Panc1 (cell line): Measurements from ENCODE around the gene GTPBP1.

Source experiments
- POLR2AphosphoS5 ChIP-seq: IDR thresholded peaks from 2 replicates; pipeline ENCODE4 v1.6.1; 2012; ENCODE audit warnings: mild to moderate bottlenecking, low read depth, low read length, moderate library complexity
- TF ChIP-seq, protein P1 (sequence below): fragments of 450-650 bp; IDR thresholded peaks from 2 replicates; pipeline ENCODE4 v1.5.1; 2017; ENCODE audit warnings: mild to moderate bottlenecking

DNA sequence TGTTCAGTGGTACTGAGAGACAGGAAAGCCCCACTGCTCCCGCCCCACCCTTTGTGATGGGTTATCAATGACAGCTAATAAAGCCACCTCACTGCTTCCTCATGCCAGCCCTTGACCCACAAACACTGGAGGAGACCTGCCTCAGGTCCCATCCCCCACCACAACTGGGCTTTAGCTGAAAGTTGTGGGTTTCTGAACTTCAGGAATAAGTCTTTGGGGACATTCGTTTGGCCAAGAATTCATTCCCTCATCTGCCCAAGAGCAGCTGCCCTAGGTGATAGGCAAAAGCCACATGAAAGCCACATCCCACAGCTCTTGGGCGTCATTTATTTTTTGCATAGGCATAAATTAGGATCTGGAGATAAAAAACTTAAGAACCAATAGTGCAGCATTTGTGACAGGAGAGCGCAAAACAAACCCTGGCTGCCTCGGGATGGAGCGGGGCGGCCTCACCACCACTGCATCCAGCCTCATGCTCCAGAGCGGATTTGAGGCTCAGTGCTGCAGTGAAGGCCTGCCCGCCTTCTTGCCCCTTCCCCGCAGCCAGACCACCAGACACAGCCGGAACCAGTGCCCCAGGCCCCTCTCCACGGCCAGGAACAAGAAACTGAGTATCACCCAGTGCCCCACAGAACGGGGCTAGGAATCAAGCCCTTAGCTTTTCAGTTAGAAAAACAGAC is 28.8 kb downstream of the GTPBP1 start:
- no peak for TF ChIP-seq POLR2AphosphoS5
- TF ChIP-seq, protein P1, sequence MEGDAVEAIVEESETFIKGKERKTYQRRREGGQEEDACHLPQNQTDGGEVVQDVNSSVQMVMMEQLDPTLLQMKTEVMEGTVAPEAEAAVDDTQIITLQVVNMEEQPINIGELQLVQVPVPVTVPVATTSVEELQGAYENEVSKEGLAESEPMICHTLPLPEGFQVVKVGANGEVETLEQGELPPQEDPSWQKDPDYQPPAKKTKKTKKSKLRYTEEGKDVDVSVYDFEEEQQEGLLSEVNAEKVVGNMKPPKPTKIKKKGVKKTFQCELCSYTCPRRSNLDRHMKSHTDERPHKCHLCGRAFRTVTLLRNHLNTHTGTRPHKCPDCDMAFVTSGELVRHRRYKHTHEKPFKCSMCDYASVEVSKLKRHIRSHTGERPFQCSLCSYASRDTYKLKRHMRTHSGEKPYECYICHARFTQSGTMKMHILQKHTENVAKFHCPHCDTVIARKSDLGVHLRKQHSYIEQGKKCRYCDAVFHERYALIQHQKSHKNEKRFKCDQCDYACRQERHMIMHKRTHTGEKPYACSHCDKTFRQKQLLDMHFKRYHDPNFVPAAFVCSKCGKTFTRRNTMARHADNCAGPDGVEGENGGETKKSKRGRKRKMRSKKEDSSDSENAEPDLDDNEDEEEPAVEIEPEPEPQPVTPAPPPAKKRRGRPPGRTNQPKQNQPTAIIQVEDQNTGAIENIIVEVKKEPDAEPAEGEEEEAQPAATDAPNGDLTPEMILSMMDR: no peak
